Thyroid gland (tissue), 4 donors: ENCODE data around the gene AMN. TPM values are rescaled to one million over a fixed set of nuclear protein-coding genes. Genes with fewer than 3 reads are reported as not detected.

ENCODE experiments used
- DNase-seq, 2 donors: peaks; one replicate each; pipeline ENCODE4 v3.0.0-alpha.2; 2019
- H3K27ac ChIP-seq, 3 donors: fragments of 200-600 bp; sonication (generic); 1 replicate in 2 of 3; 2 replicates in 1 of 3; pipeline ENCODE4 v1.5.1; 2016 to 2019; ENCODE audit warnings: mild to moderate bottlenecking in 1 of 3, moderate library complexity in 1 of 3
- H3K27me3 ChIP-seq: fragments of 200-600 bp; sonication (generic); one replicate; pipeline ENCODE4 v1.5.1; 2019
- H3K36me3 ChIP-seq, 2 donors: fragments of 200-600 bp; sonication (generic); one replicate each; pipeline ENCODE4 v1.5.1; 2016 to 2019
- H3K4me1 ChIP-seq, 2 donors: fragments of 200-600 bp; sonication (generic); one replicate each; pipeline ENCODE4 v1.5.1; 2017 to 2019
- H3K4me3 ChIP-seq, 3 donors: fragments of 200-600 bp; sonication (generic); replicated peaks in 1 of 3; 1 replicate in 2 of 3; 2 replicates in 1 of 3; pipeline ENCODE4 v1.5.1; 2016; ENCODE audit warnings: mild to moderate bottlenecking in 1 of 3
- H3K9me3 ChIP-seq: fragments of 200-600 bp; sonication (generic); one replicate; pipeline ENCODE4 v1.5.1; 2017
- CTCF ChIP-seq, 6 experiments: fragments of 200-600 bp in 3 of 6; fragments of 450-650 bp in 3 of 6; sonication (generic) in 3 of 6; IDR thresholded peaks; one replicate each; pipeline ENCODE4 v1.5.1; 2016 to 2019; ENCODE audit warnings: antibody characterized with exemption in 6 of 6, mild to moderate bottlenecking in 2 of 6, inconsistent platforms in 1 of 6, moderate library complexity in 1 of 6
- POLR2A ChIP-seq, 2 donors: fragments of 450-650 bp; IDR thresholded peaks; one replicate each; pipeline ENCODE4 v1.6.1; 2017; ENCODE audit warnings: antibody characterized with exemption in 2 of 2, mild to moderate bottlenecking in 2 of 2, moderate library complexity in 1 of 2
- WGBS, 2 donors: methylation state at CpG; one replicate each; pipeline ENCODE4 v1.1.5; 2017; 5-methylcytosine and 5-hydroxymethylcytosine counted together
- intact Hi-C: fragments of 100-400 bp; cut with DNase I; formaldehyde crosslinking; loops from one replicate; pipeline ENCODE4 v1.15.1; 2023
- total RNA-seq, 4 donors: library from RNA; depleted of rRNA; stranded (reverse); fragments of >200 nt; gene quantifications; one replicate each; pipeline ENCODE4 v1.2.3, GENCODE V29; 2016

The AMN gene
- total RNA-seq, 4 donors from 2014 or later = 1.3 to 18.8 (median 3.3) TPM

- 91 to 94% methylated on average over 21 of the region's 23 CpGs for WGBS, 2 donors
- no peak for TF ChIP-seq POLR2A (IDR thresholded peaks at IDR 0.05)
- no peak for TF ChIP-seq CTCF (IDR thresholded peaks at IDR 0.05)
- no peak overlapping the region for H3K4me3 ChIP-seq
- no peak for DNase-seq
- intact Hi-C loops = no loop called here
- no peaks in the 10 kb centered on the region for H3K27me3 ChIP-seq
- H3K9me3 ChIP-seq = no peaks in the 10 kb centered on the region
- peak overlapping the region; percentile 15 to 81 (median 76) for H3K27ac ChIP-seq
- peaks cover 0 to 6% of the 10 kb centered on the region in 2 donors for H3K36me3 ChIP-seq
- H3K4me1 ChIP-seq = peaks cover 16 to 26% of the 10 kb centered on the region in 2 donors
These were observed 14.3 kb upstream of the AMN start for GRCh38 chr14:102907980-102908730.

DNA sequence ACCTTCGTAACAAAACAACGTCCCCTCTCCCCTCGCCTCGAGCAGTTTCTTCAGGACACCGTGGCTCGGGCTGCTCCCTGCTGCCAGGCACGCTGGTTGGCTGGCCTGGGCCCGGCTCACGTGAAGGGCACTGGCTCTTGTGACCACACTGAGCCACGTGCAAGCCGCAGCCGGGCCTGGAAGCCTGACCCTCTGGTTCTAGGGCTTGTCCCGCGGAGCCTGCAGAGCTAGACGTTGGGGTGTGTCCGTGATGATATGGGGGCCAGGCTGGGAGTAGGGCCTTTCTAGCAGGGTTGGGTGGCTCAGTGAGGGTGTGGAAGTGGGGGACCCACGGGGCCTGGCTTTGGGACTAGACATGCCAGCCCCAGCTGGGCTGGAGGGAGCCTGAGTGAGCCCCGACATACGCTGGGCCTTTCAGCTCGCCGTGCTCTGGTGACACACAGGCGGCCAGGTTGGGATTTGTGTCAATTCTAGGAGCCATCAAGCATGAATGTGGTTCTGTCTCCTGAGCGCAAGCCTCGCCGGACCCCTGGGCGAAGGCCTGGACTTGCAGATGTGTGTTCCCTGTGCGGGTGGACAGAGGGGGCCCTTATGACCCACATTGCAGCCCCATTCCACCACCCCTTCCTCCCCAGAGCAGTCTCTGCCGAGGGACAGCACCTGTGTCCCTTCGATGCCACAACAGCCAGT, 13.6 kb upstream of the AMN start:
- Histone ChIP-seq H3K9me3 (no peaks in the 10 kb centered on the region), H3K27ac (peak overlapping the region; percentile 15 to 81 (median 76)), H3K36me3 (peaks cover 0 to 6% of the 10 kb centered on the region in 2 donors), H3K27me3 (no peaks in the 10 kb centered on the region), H3K4me3 (no peak overlapping the region), H3K4me1 (peaks cover 12 to 18% of the 10 kb centered on the region in 2 donors)
- DNase-seq = peak; percentile 77 to 84
- intact Hi-C loops = no loop called here
- TF ChIP-seq POLR2A (IDR thresholded peaks at IDR 0.05) = no peak
- WGBS, 2 donors = 54 to 64% methylated on average over 20 to 22 of the region's 29 CpGs

DNA sequence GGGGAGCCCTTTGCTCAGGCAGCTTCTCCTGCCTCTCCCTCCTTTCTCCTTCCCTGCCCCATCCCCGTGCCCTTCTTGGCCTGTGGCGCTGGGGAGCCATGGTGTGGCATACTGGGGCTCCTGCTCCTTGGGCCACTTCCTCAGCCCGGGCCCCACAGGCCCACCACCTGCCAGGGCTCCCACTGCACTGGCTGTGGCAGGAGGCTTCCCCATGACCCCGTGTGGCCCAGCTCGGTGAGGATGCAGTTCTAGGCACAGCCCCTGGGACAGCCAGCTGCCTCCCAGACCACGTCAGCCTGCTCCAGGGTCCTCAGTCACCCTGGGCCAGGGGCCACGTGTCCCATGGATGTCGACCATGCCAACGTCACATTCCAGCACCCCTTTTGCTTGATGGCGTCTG, 13.0 kb upstream of the AMN start:
- TF ChIP-seq POLR2A (IDR thresholded peaks at IDR 0.05) (no peak), CTCF (IDR thresholded peaks at IDR 0.05) (no peak)
- DNase-seq = no peak
- Histone ChIP-seq H3K27me3 (no peaks in the 10 kb centered on the region), H3K9me3 (no peaks in the 10 kb centered on the region), H3K27ac (peak overlapping the region; percentile 15 to 81 (median 76)), H3K4me3 (no peak overlapping the region), H3K36me3 (peaks cover 0 to 6% of the 10 kb centered on the region in 2 donors), H3K4me1 (peaks cover 12 to 16% of the 10 kb centered on the region in 2 donors)
- 73 to 93% methylated on average over 2 to 3 of the region's 10 CpGs for WGBS, 2 donors
- intact Hi-C loops = no loop called here

GRCh38 chr14:102909911-102910310, 12.6 kb upstream of the AMN start:
- no peak overlapping the region for H3K27ac ChIP-seq
- DNase-seq = no peak
- peaks cover 0 to 6% of the 10 kb centered on the region in 2 donors for H3K36me3 ChIP-seq
- peaks cover 12 to 16% of the 10 kb centered on the region in 2 donors for H3K4me1 ChIP-seq
- no peak overlapping the region for H3K4me3 ChIP-seq
- WGBS, 2 donors = 87 to 91% methylated on average over 7 of the region's 10 CpGs
- intact Hi-C loops = no loop called here
- no peaks in the 10 kb centered on the region for H3K27me3 ChIP-seq
- TF ChIP-seq POLR2A (IDR thresholded peaks at IDR 0.05) (no peak), CTCF (IDR thresholded peaks at IDR 0.05) (no peak)
- no peaks in the 10 kb centered on the region for H3K9me3 ChIP-seq

DNA sequence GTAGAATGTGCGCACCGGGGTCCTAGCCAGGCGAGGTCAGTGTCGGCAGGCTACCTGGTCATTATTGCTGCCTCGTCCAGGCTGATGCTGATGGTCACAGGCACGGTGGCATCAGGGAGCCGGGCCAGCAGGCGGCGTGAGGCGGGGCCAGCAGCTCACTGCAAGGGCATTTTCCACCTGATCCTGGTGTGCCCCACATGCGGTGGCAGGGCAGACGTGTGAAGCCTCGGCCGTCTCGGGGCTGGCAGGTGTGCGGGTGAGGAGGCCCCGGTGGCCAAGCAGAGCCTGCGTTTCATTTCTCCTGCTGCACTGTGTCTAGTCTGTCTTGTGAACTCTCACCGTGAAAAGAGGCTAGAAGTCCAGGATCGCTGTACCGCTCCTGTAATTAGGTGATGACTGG, 12.0 kb upstream of the AMN start:
- no peaks in the 10 kb centered on the region for H3K9me3 ChIP-seq
- peaks cover 12 to 16% of the 10 kb centered on the region in 2 donors for H3K4me1 ChIP-seq
- TF ChIP-seq POLR2A (IDR thresholded peaks at IDR 0.05) = no peak
- no peak for TF ChIP-seq CTCF (IDR thresholded peaks at IDR 0.05)
- H3K4me3 ChIP-seq = no peak overlapping the region
- no peak overlapping the region for H3K27ac ChIP-seq
- no peaks in the 10 kb centered on the region for H3K27me3 ChIP-seq
- intact Hi-C loops = no loop called here
- peaks cover 0 to 3% of the 10 kb centered on the region in 2 donors for H3K36me3 ChIP-seq
- WGBS, 2 donors = 93 to 94% methylated on average over 16 to 18 of the region's 21 CpGs
- DNase-seq = no peak
